Aorta (tissue), 5 donors: Measurements from ENCODE around the gene FOXP2. TPM values are rescaled to one million over a fixed set of nuclear protein-coding genes. Genes with fewer than 3 reads are reported as not detected.
"Not testable (repeated sequence)": the region's sequence is repeated elsewhere in the genome, so short reads cannot be mapped to it uniquely, and the experiment has no call there.

ENCODE experiments used
- ATAC-seq: fragments of 200-7000 bp; cut with Tn5 transposase; one replicate; pipeline ENCODE4 v1.9.1; 2022; ENCODE audit warnings: moderate library complexity; ENCODE audit not compliant: low FRiP score
- DNase-seq, 2 donors: peaks; one replicate each; pipeline ENCODE4 v3.0.0-alpha.2; 2020
- H3K27ac ChIP-seq, 2 donors: one replicate each; pipeline ENCODE4 v1.5.1; 2013; ENCODE audit warnings: low read length in 2 of 2, mild to moderate bottlenecking in 2 of 2, moderate library complexity in 2 of 2, control low read depth in 1 of 2, inconsistent platforms in 1 of 2, low read depth in 1 of 2
- H3K27me3 ChIP-seq, 2 donors: one replicate each; pipeline ENCODE4 v1.6.1; 2013; ENCODE audit warnings: control low read depth in 1 of 2, low read length in 1 of 2, mild to moderate bottlenecking in 1 of 2, moderate library complexity in 1 of 2; ENCODE audit not compliant: insufficient read depth in 2 of 2, control insufficient read depth in 1 of 2
- H3K36me3 ChIP-seq, 2 donors: one replicate each; pipeline ENCODE4 v1.6.1; 2013; ENCODE audit warnings: control low read depth in 1 of 2, low read length in 1 of 2, mild to moderate bottlenecking in 1 of 2; ENCODE audit not compliant: insufficient read depth in 2 of 2, control insufficient read depth in 1 of 2
- H3K4me1 ChIP-seq, 2 donors: one replicate each; pipeline ENCODE4 v1.6.1; 2013; ENCODE audit warnings: low read length in 2 of 2, control low read depth in 1 of 2, mild to moderate bottlenecking in 1 of 2, moderate library complexity in 1 of 2; ENCODE audit not compliant: insufficient read depth in 2 of 2, control insufficient read depth in 1 of 2
- H3K4me3 ChIP-seq, 2 donors: one replicate each; pipeline ENCODE4 v1.5.1; 2013; ENCODE audit warnings: low read length in 2 of 2, control low read depth in 1 of 2, mild to moderate bottlenecking in 1 of 2
- H3K9me3 ChIP-seq: one replicate; pipeline ENCODE4 v1.6.1; 2013; ENCODE audit warnings: mild to moderate bottlenecking, low read length; ENCODE audit not compliant: control insufficient read depth
- WGBS, 2 donors: extraction: QIAGEN DNeasy Blood & Tissue Kit; methylation state at CpG; one replicate each; pipeline ENCODE4 v1.1.7; 2013; 5-methylcytosine and 5-hydroxymethylcytosine counted together
- intact Hi-C, 2 donors: fragments of 100-400 bp; cut with DNase I; formaldehyde crosslinking; loops; one replicate each; pipeline versions ENCODE4 v1.14.2 to v1.15.0; 2022
- polyA plus RNA-seq, 2 donors: library from polyadenylated mRNA; stranded (reverse); fragments of 200-250 nt; gene quantifications; one replicate each; pipeline ENCODE4 v1.2.3, GENCODE V29; 2013
- total RNA-seq, 2 donors: library from RNA; stranded (reverse); fragmentation: NEBNext Ultra II Directional; extraction: Animal tissue kit (Norgen Biotek cat#: 25700); gene quantifications; one replicate each; pipeline ENCODE4 v1.2.1, GENCODE V29; 2021
- donor health status: healthy with polysubstance abuse.
- donor health status: Bipolar disorder and iron deficiency.
- donor health status: DM: no; HTN: no; CAD: no.
- donor health status: DM: no; HTN: no; CAD: no.
- donor health status: DM: yes; HTN: yes; CAD: no.

Gene FOXP2
- total and polyA plus RNA-seq, 4 donors: 1.1 to 18.1 (median 9.7) TPM

DNA sequence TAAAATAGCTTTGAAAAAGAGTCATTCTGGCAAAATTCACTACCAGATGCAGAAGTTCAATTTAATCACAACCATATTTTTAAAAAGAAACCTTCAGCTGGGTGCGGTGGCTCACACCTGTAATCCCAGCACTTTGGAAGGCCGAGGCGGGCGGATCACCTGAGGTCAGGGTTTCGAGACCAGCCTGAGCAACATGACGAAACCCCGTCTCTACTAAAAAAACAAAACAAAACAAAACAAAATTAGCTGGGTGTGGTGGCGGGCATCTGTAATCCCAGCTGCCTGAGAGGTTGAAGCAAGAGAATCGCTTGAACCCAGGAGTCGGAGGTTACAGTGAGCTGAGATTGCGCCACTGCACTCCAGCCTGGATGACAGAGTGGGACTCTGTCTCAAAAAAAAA lies 194.2 kb downstream of the FOXP2 start:
- ATAC-seq, H3K27ac ChIP-seq, DNase-seq, H3K27me3 ChIP-seq, H3K36me3 ChIP-seq, H3K4me3 ChIP-seq, intact Hi-C loops, H3K4me1 ChIP-seq, H3K9me3 ChIP-seq: not testable (repeated sequence)
- 97 to 98% methylated on average over 11 of the region's 11 CpGs for WGBS, 2 donors

- DNase-seq: no peak
- Histone ChIP-seq H3K36me3 (no peaks in the 10 kb centered on the region), H3K4me1 (no peaks in the 10 kb centered on the region), H3K27me3 (no peaks in the 10 kb centered on the region), H3K27ac (no peak overlapping the region), H3K4me3 (no peak overlapping the region), H3K9me3 (no peaks in the 10 kb centered on the region)
- intact Hi-C loops: no loop called here
- WGBS, 2 donors: 84 to 87% methylated on average over 3 of the region's 3 CpGs
- ATAC-seq: no peak
These were observed 205.6 kb downstream of the FOXP2 start for GRCh38 chr7:114620208-114620607.

- no peak for ATAC-seq
These were observed 207.6 kb downstream of the FOXP2 start for GRCh38 chr7:114622221-114622620.

GRCh38 chr7:114623146-114623545 lies 208.5 kb downstream of the FOXP2 start:
- H3K9me3 ChIP-seq: no peaks in the 10 kb centered on the region
- no peaks in the 10 kb centered on the region for H3K27me3 ChIP-seq
- no peak for ATAC-seq
- no peak overlapping the region for H3K4me3 ChIP-seq
- 80% methylated on average over 2 of the region's 2 CpGs for WGBS, 2 donors
- intact Hi-C loops: no loop called here
- no peaks in the 10 kb centered on the region for H3K36me3 ChIP-seq
- H3K4me1 ChIP-seq: no peaks in the 10 kb centered on the region
- DNase-seq: no peak
- H3K27ac ChIP-seq: no peak overlapping the region

More at GRCh38 chr7:114622221-114622620, 207.6 kb downstream of the FOXP2 start:
- intact Hi-C loops: no loop called here
- Histone ChIP-seq H3K4me1 (no peaks in the 10 kb centered on the region), H3K36me3 (no peaks in the 10 kb centered on the region), H3K27me3 (no peaks in the 10 kb centered on the region), H3K9me3 (no peaks in the 10 kb centered on the region), H3K27ac (no peak overlapping the region), H3K4me3 (no peak overlapping the region)
- DNase-seq: no peak
- WGBS, 2 donors: 97 to 100% methylated on average over 1 of the region's 1 CpG

GRCh38 chr7:114627231-114627630 lies 212.6 kb downstream of the FOXP2 start:
- H3K27me3 ChIP-seq: no peaks in the 10 kb centered on the region
- no peak overlapping the region for H3K4me3 ChIP-seq
- peaks cover 0 to 8% of the 10 kb centered on the region in 2 donors for H3K36me3 ChIP-seq
- ATAC-seq (no peak), DNase-seq (no peak)
- no peak overlapping the region for H3K27ac ChIP-seq
- intact Hi-C loops: no loop called here
- no peaks in the 10 kb centered on the region for H3K9me3 ChIP-seq
- 91 to 92% methylated on average over 3 of the region's 3 CpGs for WGBS, 2 donors
- H3K4me1 ChIP-seq: no peaks in the 10 kb centered on the region

GRCh38 chr7:114628362-114628761 lies 213.7 kb downstream of the FOXP2 start:
- H3K4me1 ChIP-seq: no peaks in the 10 kb centered on the region
- H3K27ac ChIP-seq: no peak overlapping the region
- intact Hi-C loops: no loop called here
- H3K36me3 ChIP-seq: peaks cover 0 to 8% of the 10 kb centered on the region in 2 donors
- DNase-seq (no peak), ATAC-seq (no peak)
- 80 to 82% methylated on average over 2 of the region's 2 CpGs for WGBS, 2 donors
- H3K9me3 ChIP-seq: no peaks in the 10 kb centered on the region
- H3K27me3 ChIP-seq: no peaks in the 10 kb centered on the region
- H3K4me3 ChIP-seq: no peak overlapping the region

DNA sequence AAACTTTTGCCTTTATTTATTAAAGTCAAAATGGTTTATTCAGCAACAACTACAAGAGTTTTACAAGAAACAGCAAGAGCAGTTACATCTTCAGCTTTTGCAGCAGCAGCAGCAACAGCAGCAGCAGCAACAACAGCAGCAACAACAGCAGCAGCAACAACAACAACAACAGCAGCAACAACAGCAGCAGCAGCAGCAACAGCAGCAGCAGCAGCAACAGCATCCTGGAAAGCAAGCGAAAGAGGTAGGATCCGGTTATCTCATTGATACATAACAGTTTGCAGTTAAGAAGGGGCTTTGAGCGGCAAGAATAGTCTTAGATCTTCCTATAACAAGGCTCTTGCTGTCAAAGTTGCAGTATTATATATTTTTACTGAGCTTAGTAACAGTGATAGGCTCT lies 215.1 kb downstream of the FOXP2 start:
- H3K27ac ChIP-seq: no peak overlapping the region
- 93% methylated on average over 3 of the region's 3 CpGs for whole genome bisulfite sequencing, 2 donors
- H3K9me3 ChIP-seq: no peaks in the 10 kb centered on the region
- H3K4me3 ChIP-seq: no peak overlapping the region
- no peaks in the 10 kb centered on the region for H3K27me3 ChIP-seq
- intact Hi-C loops: no loop called here
- no peak for DNase-seq
- H3K4me1 ChIP-seq: no peaks in the 10 kb centered on the region
- H3K36me3 ChIP-seq: peaks cover 0 to 8% of the 10 kb centered on the region in 2 donors
- no peak for ATAC-seq

DNA sequence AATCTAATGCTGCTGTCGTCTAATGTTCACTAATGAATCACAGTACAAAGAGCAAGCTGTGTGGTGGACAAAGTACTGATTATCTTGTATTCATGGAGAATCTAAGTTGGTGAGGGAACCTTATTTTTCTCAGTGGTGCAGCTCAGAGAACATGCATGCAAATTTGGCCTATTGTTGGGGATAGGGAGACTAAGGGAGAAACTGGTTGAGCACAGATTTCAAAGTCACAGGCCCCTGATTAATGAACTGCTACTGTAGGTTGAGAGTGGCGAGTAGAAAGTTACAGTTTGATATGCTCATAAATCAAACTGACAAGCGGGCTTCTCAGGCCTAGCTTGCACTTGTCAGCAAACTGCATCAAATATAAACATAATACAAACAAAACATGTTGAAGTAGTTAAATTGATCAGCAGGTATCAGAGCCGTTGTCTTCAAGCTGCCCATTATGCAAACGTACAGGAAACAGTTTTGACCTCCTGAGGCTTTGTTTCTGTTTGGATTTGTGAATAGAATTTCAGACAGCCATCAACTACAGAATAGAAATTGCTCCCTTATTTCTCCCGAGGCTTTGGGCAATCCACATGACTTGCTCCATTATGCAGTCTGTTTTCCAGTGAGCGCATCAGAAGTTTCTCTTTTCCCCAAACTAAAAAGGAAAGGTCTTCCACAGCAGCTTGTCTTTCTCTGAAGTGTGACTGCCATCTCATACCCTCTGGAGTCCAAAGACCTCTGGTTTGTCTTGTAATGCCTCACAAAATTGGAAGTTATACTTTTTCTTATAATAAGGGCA lies 215.8 kb downstream of the FOXP2 start:
- Histone ChIP-seq H3K27ac (no peak overlapping the region), H3K9me3 (no peaks in the 10 kb centered on the region), H3K4me1 (no peaks in the 10 kb centered on the region), H3K36me3 (peaks cover 0 to 8% of the 10 kb centered on the region in 2 donors), H3K4me3 (no peak overlapping the region), H3K27me3 (no peaks in the 10 kb centered on the region)
- WGBS, 2 donors: 64 to 72% methylated on average over 7 of the region's 7 CpGs
- no peak for ATAC-seq
- intact Hi-C loops: no loop called here
- no peak for DNase-seq

GRCh38 chr7:114631249-114631822 lies 216.7 kb downstream of the FOXP2 start:
- DNase-seq: no peak
- no peak for ATAC-seq
- WGBS, 2 donors: 86 to 88% methylated on average over 3 of the region's 3 CpGs
- no peaks in the 10 kb centered on the region for H3K27me3 ChIP-seq
- no peaks in the 10 kb centered on the region for H3K9me3 ChIP-seq
- H3K27ac ChIP-seq: no peak overlapping the region
- intact Hi-C loops: no loop called here
- H3K4me3 ChIP-seq: no peak overlapping the region
- peaks cover 0 to 8% of the 10 kb centered on the region in 2 donors for H3K36me3 ChIP-seq
- no peaks in the 10 kb centered on the region for H3K4me1 ChIP-seq
